Caco-2 (cell line): ENCODE data around the gene BANK1. TPM values are rescaled to one million over a fixed set of nuclear protein-coding genes. Genes with fewer than 3 reads are reported as not detected.

Experiments
- BruUV-seq: library from RNA; stranded (reverse); fragments of 400-500 nt; replicated peaks from 2 replicates; lab custom pipeline; 2021; lab: Mats Ljungman, UMichigan
- CTCF ChIA-PET: fragments of 300-600 bp; sonication (Branson Sonifier 250); formaldehyde crosslinking; loops from one replicate; lab custom pipeline; 2022; ENCODE audit warnings: antibody characterized with exemption; lab: Charles Lee
- POLR2A ChIA-PET: fragments of 300-600 bp; sonication (Branson Sonifier 250); formaldehyde crosslinking; loops from one replicate; lab custom pipeline; 2022; ENCODE audit warnings: antibody characterized with exemption; lab: Charles Lee
- DNase-seq, 2 experiments: peaks; one replicate each; pipeline versions ENCODE4 v3.0.0 to v3.0.0-alpha.2; 2020 to 2022
- H3K27me3 ChIP-seq: replicated peaks from 2 replicates; pipeline ENCODE4 v1.6.0; 2011; ENCODE audit warnings: low read length; ENCODE audit not compliant: control insufficient read depth, insufficient read depth
- H3K36me3 ChIP-seq: 2 replicates; pipeline ENCODE4 v1.5.1; 2011; ENCODE audit warnings: low read length; ENCODE audit not compliant: control insufficient read depth, insufficient read depth
- H3K4me1 ChIP-seq: fragments of 250-450 bp; sonication (Bioruptor Pico); 2 replicates; pipeline ENCODE4 v1.5.1; 2020; ENCODE audit warnings: mild to moderate bottlenecking
- H3K4me3 ChIP-seq: 2 replicates; pipeline ENCODE4 v1.5.1; 2011; ENCODE audit warnings: low read depth, mild to moderate bottlenecking, control low read depth, low read length
- H3K9me3 ChIP-seq: fragments of 250-450 bp; sonication (Bioruptor Pico); 2 replicates; pipeline ENCODE4 v1.5.1; 2020; ENCODE audit warnings: mild to moderate bottlenecking, moderate library complexity
- H3K27ac Mint-ChIP-seq: one replicate; pipeline ENCODE4 v1.8.0; 2022; ENCODE audit warnings: mixed read lengths; ENCODE audit not compliant: unreplicated experiment
- H3K27me3 Mint-ChIP-seq: one replicate; pipeline ENCODE4 v1.8.0; 2022; ENCODE audit warnings: mixed read lengths; ENCODE audit not compliant: insufficient read depth, unreplicated experiment
- H3K36me3 Mint-ChIP-seq: one replicate; pipeline ENCODE4 v1.8.0; 2022; ENCODE audit warnings: mild to moderate bottlenecking, mixed read lengths; ENCODE audit not compliant: insufficient read depth, unreplicated experiment
- H3K4me1 Mint-ChIP-seq: one replicate; pipeline ENCODE4 v1.8.0; 2022; ENCODE audit warnings: low read depth, mixed read lengths; ENCODE audit not compliant: unreplicated experiment
- H3K4me3 Mint-ChIP-seq: one replicate; pipeline ENCODE4 v1.8.0; 2022; ENCODE audit warnings: mild to moderate bottlenecking, moderate library complexity, mixed read lengths; ENCODE audit not compliant: unreplicated experiment
- H3K9me3 Mint-ChIP-seq: one replicate; pipeline ENCODE4 v1.8.0; 2022; ENCODE audit warnings: mixed read lengths; ENCODE audit not compliant: unreplicated experiment
- intact Hi-C: fragments of 100-400 bp; cut with micrococcal nuclease; formaldehyde crosslinking; loops from one replicate; pipeline ENCODE4 v1.10.0; 2022; ENCODE audit not compliant: unreplicated experiment
- total RNA-seq: library from RNA; stranded (reverse); gene quantifications from 2 replicates; pipeline ENCODE4 v1.2.3, GENCODE V29; 2022
- TF ChIP-seq, protein P1 (sequence below), 2 experiments: fragments of 200-600 bp in 1 of 2; IDR thresholded peaks; 1 replicate in 1 of 2; 2 replicates in 1 of 2; pipeline versions ENCODE4 v1.5.1 to v1.8.0; 2011 to 2022; ENCODE audit warnings: antibody characterized with exemption in 1 of 2, control low read depth in 1 of 2, inconsistent platforms in 1 of 2, low read depth in 1 of 2, low read length in 1 of 2, mild to moderate bottlenecking in 1 of 2, moderate library complexity in 1 of 2; ENCODE audit not compliant: insufficient read depth in 1 of 2, severe bottlenecking in 1 of 2, unreplicated experiment in 1 of 2

BANK1 gene
- total RNA-seq, 1 experiment from 2014 or later: 5.7 TPM

DNA sequence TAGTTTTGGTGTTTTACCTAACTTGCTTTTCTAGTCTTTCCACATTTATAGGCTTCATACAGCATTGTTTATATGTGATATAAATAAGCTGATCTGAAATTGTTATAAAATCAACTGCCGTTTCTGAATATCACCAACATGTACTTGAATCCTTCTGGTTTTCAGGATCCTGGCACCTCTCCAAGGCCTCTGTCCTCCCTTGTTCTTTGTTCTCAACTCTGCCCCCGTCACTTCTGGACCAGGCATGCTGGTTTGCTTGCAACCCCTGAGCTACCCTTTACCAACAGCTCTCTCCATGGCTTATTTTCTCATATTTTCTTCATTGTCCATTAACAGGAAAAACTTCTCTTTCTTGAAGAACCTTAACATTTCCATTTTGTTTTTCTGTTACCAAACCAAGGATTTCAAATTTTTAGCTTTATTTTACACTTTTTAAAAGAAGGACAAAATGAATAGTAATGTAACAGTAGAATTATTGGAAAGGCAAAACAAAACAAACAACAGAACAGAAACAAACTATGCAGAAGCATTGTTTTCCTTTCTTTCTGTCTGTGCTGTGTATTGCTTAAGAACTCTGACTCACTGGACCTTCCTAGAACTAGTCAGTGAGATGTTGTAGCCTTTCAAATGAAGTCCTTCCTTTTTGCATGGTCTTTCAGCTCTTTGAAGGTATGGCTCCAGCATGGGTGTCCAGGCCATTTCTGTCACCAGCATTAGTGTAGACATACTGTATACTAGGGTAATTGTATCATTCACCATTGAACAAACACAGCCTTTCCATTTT, 44.8 kb downstream of the BANK1 start:
- Mint-ChIP-seq H3K4me1 (peaks cover 14% of the 10 kb centered on the region), H3K27ac (no peak overlapping the region), H3K36me3 (no peaks in the 10 kb centered on the region), H3K9me3 (no peaks in the 10 kb centered on the region), H3K27me3 (no peaks in the 10 kb centered on the region), H3K4me3 (no peak overlapping the region)
- no peaks in the 10 kb centered on the region for H3K36me3 ChIP-seq
- CTCF ChIA-PET: no interaction called here
- BruUV-seq: no TSS peak
- 0 out of 2 replicates have a peak, but pooled peaks cover 6% of the 10 kb centered on the region for H3K4me1 ChIP-seq
- POLR2A ChIA-PET: no interaction called here
- TF ChIP-seq, protein P1, sequence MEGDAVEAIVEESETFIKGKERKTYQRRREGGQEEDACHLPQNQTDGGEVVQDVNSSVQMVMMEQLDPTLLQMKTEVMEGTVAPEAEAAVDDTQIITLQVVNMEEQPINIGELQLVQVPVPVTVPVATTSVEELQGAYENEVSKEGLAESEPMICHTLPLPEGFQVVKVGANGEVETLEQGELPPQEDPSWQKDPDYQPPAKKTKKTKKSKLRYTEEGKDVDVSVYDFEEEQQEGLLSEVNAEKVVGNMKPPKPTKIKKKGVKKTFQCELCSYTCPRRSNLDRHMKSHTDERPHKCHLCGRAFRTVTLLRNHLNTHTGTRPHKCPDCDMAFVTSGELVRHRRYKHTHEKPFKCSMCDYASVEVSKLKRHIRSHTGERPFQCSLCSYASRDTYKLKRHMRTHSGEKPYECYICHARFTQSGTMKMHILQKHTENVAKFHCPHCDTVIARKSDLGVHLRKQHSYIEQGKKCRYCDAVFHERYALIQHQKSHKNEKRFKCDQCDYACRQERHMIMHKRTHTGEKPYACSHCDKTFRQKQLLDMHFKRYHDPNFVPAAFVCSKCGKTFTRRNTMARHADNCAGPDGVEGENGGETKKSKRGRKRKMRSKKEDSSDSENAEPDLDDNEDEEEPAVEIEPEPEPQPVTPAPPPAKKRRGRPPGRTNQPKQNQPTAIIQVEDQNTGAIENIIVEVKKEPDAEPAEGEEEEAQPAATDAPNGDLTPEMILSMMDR (IDR thresholded peaks at IDR 0.05; ENCODE audit: insufficient read depth in 1 of 2, low read depth in 1 of 2, low read length in 1 of 2, severe bottlenecking in 1 of 2, unreplicated experiment in 1 of 2): no peak
- no peak overlapping the region for H3K4me3 ChIP-seq
- DNase-seq: no peak
- no peaks in the 10 kb centered on the region for H3K27me3 ChIP-seq
- intact Hi-C loops: loop anchor here (2.0 kb wide), 1 partner anchor 29 kb away; no protein-coding TSS in a partner anchor
- no peaks in the 10 kb centered on the region for H3K9me3 ChIP-seq

DNA sequence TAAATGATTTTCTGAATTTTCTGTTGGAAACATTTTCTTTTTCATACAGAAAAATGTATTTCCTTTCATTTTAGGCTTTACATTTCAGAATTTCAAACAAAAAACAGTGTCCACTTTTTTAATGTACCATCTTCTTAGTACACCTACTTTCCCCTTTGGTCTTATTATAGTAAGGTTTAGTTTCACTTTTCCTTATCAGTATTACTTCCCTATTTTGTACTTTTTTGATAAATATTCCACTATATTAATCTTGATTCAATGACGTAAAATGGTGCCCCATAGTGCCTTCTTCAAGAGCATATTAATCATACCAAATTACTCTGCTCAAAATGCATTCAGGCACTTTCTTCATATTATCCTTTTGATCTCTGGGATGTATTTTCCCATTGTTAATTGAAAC, 52.5 kb downstream of the BANK1 start:
- CTCF ChIA-PET: no interaction called here
- intact Hi-C loops: no loop called here
- no peaks in the 10 kb centered on the region for H3K4me1 ChIP-seq
- no peaks in the 10 kb centered on the region for H3K27me3 Mint-ChIP-seq
- H3K4me3 ChIP-seq: no peak overlapping the region
- POLR2A ChIA-PET: no interaction called here
- no peaks in the 10 kb centered on the region for H3K4me1 Mint-ChIP-seq
- no peaks in the 10 kb centered on the region for H3K36me3 ChIP-seq
- no peaks in the 10 kb centered on the region for H3K27me3 ChIP-seq
- H3K4me3 Mint-ChIP-seq: no peak overlapping the region
- H3K27ac Mint-ChIP-seq: no peak overlapping the region
- no peak for DNase-seq
- no peaks in the 10 kb centered on the region for H3K36me3 Mint-ChIP-seq
- TF ChIP-seq, protein P1 (IDR thresholded peaks at IDR 0.05; ENCODE audit: insufficient read depth in 1 of 2, low read depth in 1 of 2, low read length in 1 of 2, severe bottlenecking in 1 of 2, unreplicated experiment in 1 of 2): no peak
- BruUV-seq: no TSS peak
- H3K9me3 ChIP-seq: no peaks in the 10 kb centered on the region
- H3K9me3 Mint-ChIP-seq: no peaks in the 10 kb centered on the region

DNA sequence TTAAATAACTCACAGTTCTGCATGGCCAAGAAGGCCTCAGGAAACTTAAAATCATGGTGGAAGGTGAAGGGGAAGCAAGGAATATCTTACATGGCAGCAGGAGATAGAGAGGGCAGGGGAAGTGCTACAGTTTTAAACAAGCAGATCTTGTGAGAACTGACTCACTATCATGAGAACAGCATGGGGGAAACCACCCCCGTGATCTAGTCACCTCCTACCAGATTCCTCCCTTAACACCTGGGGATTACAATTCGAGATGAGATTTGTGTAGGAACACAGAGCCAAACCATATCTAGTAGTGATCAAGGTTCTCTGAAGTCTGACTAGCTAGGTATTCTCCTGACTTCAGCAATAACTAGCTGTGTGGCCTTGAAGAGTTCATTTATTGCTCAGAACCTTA, 56.0 kb downstream of the BANK1 start:
- no peaks in the 10 kb centered on the region for H3K27me3 ChIP-seq
- TF ChIP-seq, protein P1 (IDR thresholded peaks at IDR 0.05; ENCODE audit: insufficient read depth in 1 of 2, low read depth in 1 of 2, low read length in 1 of 2, severe bottlenecking in 1 of 2, unreplicated experiment in 1 of 2): no peak
- no peaks in the 10 kb centered on the region for H3K9me3 ChIP-seq
- Mint-ChIP-seq H3K36me3 (no peaks in the 10 kb centered on the region), H3K27me3 (no peaks in the 10 kb centered on the region), H3K4me1 (peaks cover 6% of the 10 kb centered on the region), H3K4me3 (no peak overlapping the region), H3K27ac (no peak overlapping the region), H3K9me3 (peaks cover 11% of the 10 kb centered on the region)
- BruUV-seq: no TSS peak
- CTCF ChIA-PET: no interaction called here
- intact Hi-C loops: no loop called here
- POLR2A ChIA-PET: no interaction called here
- no peak overlapping the region for H3K4me3 ChIP-seq
- no peaks in the 10 kb centered on the region for H3K36me3 ChIP-seq
- H3K4me1 ChIP-seq: peaks cover under 1% of the 10 kb centered on the region; the same call in 1 of the 2 replicates
- DNase-seq: no peak
